ENCODE results near the gene TP53AIP1. TPM values are rescaled to one million over a fixed set of nuclear protein-coding genes. Genes with fewer than 3 reads are reported as not detected.

Gene TP53AIP1
- total RNA-seq, 3 donors from 2014 or later (not counting 1 experiment from before 2014, with no cell fraction given), result not detected

- WGBS (ENCODE audit: insufficient coverage), result 87% methylated on average over 17 of the region's 17 CpGs
- no peak overlapping the region for H3K27ac Mint-ChIP-seq
- Histone ChIP-seq H3K9me3 (ENCODE audit: control insufficient read depth, insufficient read depth, low read length) (no peaks in the 10 kb centered on the region), H3K27ac (ENCODE audit: low read length) (no peak overlapping the region), H3K27me3 (ENCODE audit: control insufficient read depth, insufficient read depth, low read length) (no peaks in the 10 kb centered on the region), H3K4me3 (ENCODE audit: low read length) (no peak overlapping the region), H3K36me3 (ENCODE audit: control insufficient read depth, insufficient read depth, low read length) (no peaks in the 10 kb centered on the region), H3K4me1 (ENCODE audit: control insufficient read depth, insufficient read depth, low read length) (peaks cover 3% of the 10 kb centered on the region)
- no peaks in the 10 kb centered on the region for H3K36me3 Mint-ChIP-seq
- no peak for ATAC-seq
- TF ChIP-seq CTCF (IDR thresholded peaks at IDR 0.05), result no peak
- DNase-seq, result no peak
- peaks cover 10 to 17% of the 10 kb centered on the region in 2 donors for H3K4me1 Mint-ChIP-seq
- H3K27me3 Mint-ChIP-seq (ENCODE audit: low read depth in 2 of 2), result peaks cover 25 to 42% of the 10 kb centered on the region in 2 donors
- no peaks in the 10 kb centered on the region for H3K9me3 Mint-ChIP-seq
- intact Hi-C loops (cut with micrococcal nuclease), result no loop called here
- no peak overlapping the region for H3K4me3 Mint-ChIP-seq
Observed at GRCh38 chr11:128926437-128927107, 16.1 kb downstream of the TP53AIP1 start.

DNA sequence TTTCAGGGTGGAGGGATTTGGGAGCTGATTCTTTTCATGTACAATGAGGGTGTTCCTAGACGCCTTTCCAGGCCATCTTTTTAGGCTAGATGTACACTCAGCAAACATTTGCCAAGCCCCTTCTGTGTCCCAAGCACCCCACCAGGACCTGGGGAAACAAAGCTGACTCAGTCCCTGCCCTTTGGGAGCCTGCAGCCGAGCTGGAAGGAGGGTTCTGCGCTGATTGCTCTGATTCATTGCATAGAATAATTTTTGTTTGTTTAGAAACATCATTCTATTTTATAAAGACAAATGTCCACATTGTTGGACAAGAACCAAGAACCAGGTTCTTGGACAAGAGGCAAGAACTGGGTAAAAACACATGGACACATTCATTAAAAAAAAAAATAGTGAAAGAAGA is 16.7 kb downstream of the TP53AIP1 start:
- Mint-ChIP-seq H3K9me3 (no peaks in the 10 kb centered on the region), H3K36me3 (no peaks in the 10 kb centered on the region), H3K4me3 (no peak overlapping the region), H3K4me1 (peaks cover 10 to 17% of the 10 kb centered on the region in 2 donors), H3K27ac (no peak overlapping the region), H3K27me3 (ENCODE audit: low read depth in 2 of 2) (peaks cover 30 to 47% of the 10 kb centered on the region in 2 donors)
- Histone ChIP-seq H3K9me3 (ENCODE audit: control insufficient read depth, insufficient read depth, low read length) (no peaks in the 10 kb centered on the region), H3K27ac (ENCODE audit: low read length) (no peak overlapping the region), H3K36me3 (ENCODE audit: control insufficient read depth, insufficient read depth, low read length) (no peaks in the 10 kb centered on the region), H3K27me3 (ENCODE audit: control insufficient read depth, insufficient read depth, low read length) (no peaks in the 10 kb centered on the region), H3K4me1 (ENCODE audit: control insufficient read depth, insufficient read depth, low read length) (peaks cover 3% of the 10 kb centered on the region), H3K4me3 (ENCODE audit: low read length) (no peak overlapping the region)
- no peak for TF ChIP-seq CTCF (IDR thresholded peaks at IDR 0.05)
- 88% methylated on average over 2 of the region's 3 CpGs for WGBS (ENCODE audit: insufficient coverage)
- ATAC-seq, result no peak
- intact Hi-C loops (cut with micrococcal nuclease), result no loop called here
- no peak for DNase-seq

- WGBS (ENCODE audit: insufficient coverage), result 76% methylated on average over 2 of the region's 2 CpGs
- no peak overlapping the region for H3K27ac Mint-ChIP-seq
- no peak overlapping the region for H3K4me3 ChIP-seq (ENCODE audit: low read length)
- H3K9me3 Mint-ChIP-seq, result no peaks in the 10 kb centered on the region
- H3K4me1 ChIP-seq (ENCODE audit: control insufficient read depth, insufficient read depth, low read length), result peaks cover 3% of the 10 kb centered on the region
- intact Hi-C loops (cut with micrococcal nuclease), result no loop called here
- H3K36me3 Mint-ChIP-seq, result no peaks in the 10 kb centered on the region
- no peak overlapping the region for H3K27ac ChIP-seq (ENCODE audit: low read length)
- H3K9me3 ChIP-seq (ENCODE audit: control insufficient read depth, insufficient read depth, low read length), result no peaks in the 10 kb centered on the region
- peaks cover 10 to 17% of the 10 kb centered on the region in 2 donors for H3K4me1 Mint-ChIP-seq
- DNase-seq, result no peak
- ATAC-seq, result no peak
- no peak overlapping the region for H3K4me3 Mint-ChIP-seq
- TF ChIP-seq CTCF (IDR thresholded peaks at IDR 0.05), result no peak
- no peaks in the 10 kb centered on the region for H3K36me3 ChIP-seq (ENCODE audit: control insufficient read depth, insufficient read depth, low read length)
- H3K27me3 ChIP-seq (ENCODE audit: control insufficient read depth, insufficient read depth, low read length), result no peaks in the 10 kb centered on the region
- peaks cover 38 to 55% of the 10 kb centered on the region in 2 donors for H3K27me3 Mint-ChIP-seq (ENCODE audit: low read depth in 2 of 2)
Observed at GRCh38 chr11:128925250-128925600, 17.4 kb downstream of the TP53AIP1 start.
